ENCODE data around the gene SAC3D1. TPM values are rescaled to one million over a fixed set of nuclear protein-coding genes. Genes with fewer than 3 reads are reported as not detected.

The SAC3D1 gene
- total RNA-seq = 27.3 and 27.5 TPM in 2 replicates

DNA sequence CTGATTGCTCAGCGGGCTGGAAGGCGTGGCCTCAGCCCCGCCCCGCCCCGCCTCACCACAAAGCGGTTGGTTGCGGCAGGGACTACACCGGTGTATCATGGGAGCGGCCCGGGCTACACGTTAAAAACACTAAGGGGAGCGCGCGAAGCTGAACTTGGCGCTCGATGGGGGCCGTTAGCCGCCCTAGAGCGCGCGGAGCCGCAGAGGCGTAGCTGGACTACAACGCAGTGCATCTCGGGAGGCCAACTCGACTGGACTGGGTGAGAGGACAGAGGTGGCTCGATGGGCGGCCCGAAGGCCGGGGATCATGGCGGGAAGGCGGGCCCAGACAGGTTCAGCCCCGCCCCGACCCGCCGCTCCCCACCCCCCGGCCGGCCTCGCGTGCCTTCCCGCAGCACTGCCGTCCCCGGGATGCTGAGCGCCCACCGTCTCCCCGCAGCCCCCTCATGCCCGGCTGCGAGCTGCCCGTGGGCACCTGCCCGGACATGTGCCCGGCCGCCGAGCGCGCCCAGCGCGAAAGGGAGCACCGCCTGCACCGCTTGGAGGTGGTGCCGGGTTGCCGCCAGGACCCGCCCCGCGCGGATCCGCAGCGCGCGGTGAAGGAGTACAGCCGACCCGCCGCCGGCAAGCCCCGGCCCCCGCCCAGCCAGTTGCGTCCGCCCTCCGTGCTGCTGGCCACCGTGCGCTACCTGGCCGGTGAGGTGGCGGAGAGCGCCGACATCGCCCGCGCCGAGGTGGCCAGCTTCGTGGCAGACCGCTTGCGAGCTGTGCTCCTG lies at the start of gene SAC3D1:
SAC3D1 (plus strand) TSS at position 364 of the 776 bp plus-strand sequence; CDS start at position 447, 83 bp downstream.

GRCh38 chr11:64996710-64997380 lies 44.2 kb upstream of the SAC3D1 start, which contains the start of gene BATF2:
Gene BATF2 (minus strand): TSS chr11:64996971. CDS start chr11:64996914, 57 bp downstream.

GRCh38 chr11:65013888-65014725 lies 26.9 kb upstream of the SAC3D1 start, which contains the start of gene ARL2:
Gene ARL2 (plus strand): TSS chr11:65014160. CDS start chr11:65014208, 48 bp downstream.

GRCh38 chr11:65027213-65028067 lies 13.6 kb upstream of the SAC3D1 start, which contains the start of gene SNX15:
Gene SNX15 (plus strand): TSS chr11:65027439. CDS start chr11:65027538, 99 bp downstream.

GRCh38 chr11:65058419-65059054 lies 17.5 kb downstream of the SAC3D1 start, which contains the start of gene NAALADL1:
Gene NAALADL1 (minus strand): TSS chr11:65058553. CDS start chr11:65058521, 32 bp downstream.

DNA sequence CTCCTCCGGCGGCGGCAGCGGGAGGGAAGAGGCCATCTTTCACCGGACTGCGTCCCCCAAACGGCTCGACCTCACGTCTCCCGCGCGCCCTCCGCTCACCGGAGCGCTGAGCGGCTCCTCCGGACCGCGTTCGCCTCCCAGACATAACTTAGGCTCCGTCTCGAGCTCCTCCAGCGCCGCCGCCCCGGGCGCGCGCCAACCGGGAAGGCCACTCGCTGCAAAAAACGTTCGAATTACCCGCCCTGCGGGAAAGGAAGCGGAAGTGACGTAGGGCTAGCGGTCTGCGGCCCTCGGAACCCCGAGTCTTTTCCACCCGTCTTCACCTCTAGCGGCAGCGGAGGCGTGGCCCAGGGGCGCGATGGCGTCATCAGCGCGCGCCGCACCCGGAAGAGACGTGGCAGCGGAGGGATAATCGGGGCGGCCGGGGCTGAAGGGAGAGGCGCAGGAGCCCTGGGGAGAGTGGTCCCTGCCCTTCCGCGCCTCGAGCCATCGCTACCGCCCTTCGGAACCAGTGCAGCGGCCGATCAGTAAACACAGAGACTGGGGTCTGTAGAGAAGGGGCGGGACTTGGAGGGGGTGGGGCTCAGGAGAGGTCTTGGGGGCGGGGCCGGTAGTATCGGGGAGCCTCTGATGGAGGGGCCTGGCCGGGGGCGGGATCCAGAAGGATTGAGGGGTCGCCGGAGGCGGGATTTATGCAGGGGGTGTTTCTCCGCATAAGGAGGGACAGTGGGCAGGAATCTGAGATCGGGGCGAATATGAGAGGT lies 43.0 kb downstream of the SAC3D1 start, which contains the start of the genes CDCA5 and ZFPL1:
CDCA5 (minus strand) TSS at position 207 of the 764 bp plus-strand sequence; CDS start at position 145, 62 bp downstream.
ZFPL1 (plus strand) TSS at position 389 of the 764 bp plus-strand sequence. CDS start 477 bp downstream, outside the sequence.

Small RNA genes lying within 50 kb of the gene (small RNA-seq; reads per million reads assigned to genes)
- gene MIR6879 (not detected), gene SNX15 (0.12 reads per million)

Other genes starting within 250 kb of the SAC3D1 start
- gene MAP4K2, start 238.0 kb upstream of the SAC3D1 start, total RNA-seq = 11.0 and 26.6 TPM in 2 replicates
- gene MEN1, start 230.7 kb upstream of the SAC3D1 start, total RNA-seq = 25.9 and 31.3 TPM in 2 replicates
- 31.0 and 37.3 TPM in 2 replicates for gene CDC42BPG, start 196.6 kb upstream of the SAC3D1 start, total RNA-seq
- 69.1 and 238 TPM in 2 replicates for gene EHD1, start 162.6 kb upstream of the SAC3D1 start, total RNA-seq
- gene ATG2A, start 124.0 kb upstream of the SAC3D1 start, total RNA-seq = 18.8 and 28.5 TPM in 2 replicates
- 10.2 and 16.7 TPM in 2 replicates for gene PPP2R5B, start 116.5 kb upstream of the SAC3D1 start, total RNA-seq
- gene GPHA2, start 105.3 kb upstream of the SAC3D1 start, total RNA-seq = not detected in 2 replicates
- gene MAJIN, start 69.1 kb upstream of the SAC3D1 start, total RNA-seq = not detected in 2 replicates
- gene BATF2, start 44.2 kb upstream of the SAC3D1 start, total RNA-seq = not detected in 2 replicates
- gene ARL2, start 27.1 kb upstream of the SAC3D1 start, total RNA-seq = 89.9 and 96.4 TPM in 2 replicates
- gene SNX15, start 13.8 kb upstream of the SAC3D1 start, total RNA-seq = 14.1 and 21.4 TPM in 2 replicates
- 14.3 and 27.5 TPM in 2 replicates for gene NAALADL1, start 17.3 kb downstream of the SAC3D1 start, total RNA-seq
- gene CDCA5, start 42.8 kb downstream of the SAC3D1 start, total RNA-seq = 3.6 and 4.3 TPM in 2 replicates
- 45.9 and 70.3 TPM in 2 replicates for gene ZFPL1, start 43.0 kb downstream of the SAC3D1 start, total RNA-seq
- gene VPS51, start 55.0 kb downstream of the SAC3D1 start, total RNA-seq = 196 and 371 TPM in 2 replicates
- 18.5 and 26.9 TPM in 2 replicates for gene TM7SF2, start 70.7 kb downstream of the SAC3D1 start, total RNA-seq
- 12.6 and 14.5 TPM in 2 replicates for gene ZNHIT2, start 76.5 kb downstream of the SAC3D1 start, total RNA-seq
- gene FAU, start 80.9 kb downstream of the SAC3D1 start, total RNA-seq = 163 and 287 TPM in 2 replicates
- 35.7 and 78.1 TPM in 2 replicates for gene MRPL49, start 81.1 kb downstream of the SAC3D1 start, total RNA-seq
- 20.0 and 53.9 TPM in 2 replicates for gene SYVN1, start 93.3 kb downstream of the SAC3D1 start, total RNA-seq
- not detected in 2 replicates for gene SPDYC, start 129.0 kb downstream of the SAC3D1 start, total RNA-seq
- gene CAPN1, start 140.7 kb downstream of the SAC3D1 start, total RNA-seq = 197 and 486 TPM in 2 replicates
- 5.0 and 6.3 TPM in 2 replicates for gene POLA2, start 220.8 kb downstream of the SAC3D1 start, total RNA-seq

Data from placental epithelial cell (primary cell).